H9 (cell line): Measurements from ENCODE around the gene BMPR1A. TPM values are rescaled to one million over a fixed set of nuclear protein-coding genes. Genes with fewer than 3 reads are reported as not detected.

Source experiments
- DNase-seq: peaks from one replicate; pipeline ENCODE4 v3.0.0-alpha.2; 2017
- H2AFZ ChIP-seq: one replicate; pipeline ENCODE4 v1.6.1; 2013; ENCODE audit warnings: mild to moderate bottlenecking, low read length, control low read depth, moderate library complexity
- H2AK5ac ChIP-seq: 2 replicates; pipeline ENCODE4 v1.6.1; 2013; ENCODE audit warnings: low read length, control low read depth, mixed read lengths; ENCODE audit not compliant: insufficient read length
- H2BK120ac ChIP-seq: one replicate; pipeline ENCODE4 v1.6.1; 2013; ENCODE audit warnings: low read depth, mild to moderate bottlenecking, low read length, control low read depth, inconsistent platforms; ENCODE audit not compliant: poor library complexity, severe bottlenecking
- H2BK12ac ChIP-seq: 2 replicates; pipeline ENCODE4 v1.6.1; 2013; ENCODE audit warnings: low read length, control low read depth, mixed read lengths, low read depth; ENCODE audit not compliant: insufficient read length
- H2BK15ac ChIP-seq: 2 replicates; pipeline ENCODE4 v1.6.1; 2013; ENCODE audit warnings: low read depth, low read length, control low read depth
- H2BK20ac ChIP-seq: one replicate; pipeline ENCODE4 v1.6.1; 2013; ENCODE audit warnings: low read depth, mild to moderate bottlenecking, low read length, control low read depth, inconsistent platforms; ENCODE audit not compliant: poor library complexity, severe bottlenecking
- H2BK5ac ChIP-seq: 2 replicates; pipeline ENCODE4 v1.6.1; 2013; ENCODE audit warnings: low read length, control low read depth, mixed read lengths; ENCODE audit not compliant: insufficient read length
- H3K14ac ChIP-seq: 2 replicates; pipeline ENCODE4 v1.6.1; 2013; ENCODE audit warnings: low read length, control low read depth; ENCODE audit not compliant: insufficient read depth
- H3K18ac ChIP-seq: 2 replicates; pipeline ENCODE4 v1.6.1; 2013; ENCODE audit warnings: low read depth, mild to moderate bottlenecking, mixed read lengths, low read length, control low read depth; ENCODE audit not compliant: insufficient read length
- H3K23ac ChIP-seq: 2 replicates; pipeline ENCODE4 v1.6.1; 2013; ENCODE audit warnings: low read length, control low read depth, mixed read lengths, low read depth; ENCODE audit not compliant: insufficient read length
- H3K23me2 ChIP-seq: 2 replicates; pipeline ENCODE4 v1.6.1; 2013; ENCODE audit warnings: low read depth, mild to moderate bottlenecking, mixed read lengths, low read length, control low read depth; ENCODE audit not compliant: insufficient read length, poor library complexity, severe bottlenecking
- H3K27ac ChIP-seq: 2 replicates; pipeline ENCODE4 v1.5.1; 2013; ENCODE audit warnings: low read length, control low read depth, mixed read lengths, low read depth; ENCODE audit not compliant: insufficient read length
- H3K27me3 ChIP-seq: 2 replicates; pipeline ENCODE4 v1.6.1; 2013; ENCODE audit warnings: low read length, control low read depth, inconsistent platforms; ENCODE audit not compliant: insufficient read depth
- H3K4ac ChIP-seq: 2 replicates; pipeline ENCODE4 v1.6.1; 2013; ENCODE audit warnings: low read depth, mild to moderate bottlenecking, control low read depth, inconsistent platforms, low read length, moderate library complexity
- H3K4me1 ChIP-seq: 2 replicates; pipeline ENCODE4 v1.6.1; 2013; ENCODE audit warnings: low read length, control low read depth, inconsistent platforms; ENCODE audit not compliant: insufficient read depth
- H3K4me2 ChIP-seq: 2 replicates; pipeline ENCODE4 v1.6.1; 2013; ENCODE audit warnings: low read length, control low read depth, mixed read lengths; ENCODE audit not compliant: insufficient read length, insufficient read depth
- H3K56ac ChIP-seq: 2 replicates; pipeline ENCODE4 v1.6.1; 2013; ENCODE audit warnings: low read depth, mild to moderate bottlenecking, mixed read lengths, low read length, control low read depth; ENCODE audit not compliant: insufficient read length
- H3K79me1 ChIP-seq: 2 replicates; pipeline ENCODE4 v1.6.1; 2013; ENCODE audit warnings: low read depth, mild to moderate bottlenecking, moderate library complexity, low read length, control low read depth, inconsistent platforms; ENCODE audit not compliant: insufficient read depth, poor library complexity, severe bottlenecking
- H3K79me2 ChIP-seq: 2 replicates; pipeline ENCODE4 v1.6.1; 2013; ENCODE audit warnings: low read length, control low read depth, inconsistent platforms; ENCODE audit not compliant: insufficient read depth
- H3K9ac ChIP-seq: 2 replicates; pipeline ENCODE4 v1.6.1; 2013; ENCODE audit warnings: low read length, control low read depth, mixed read lengths; ENCODE audit not compliant: insufficient read length; ENCODE audit errors: extremely low read depth
- H3K9me3 ChIP-seq: one replicate; pipeline ENCODE4 v1.6.1; 2013; ENCODE audit warnings: low read depth, low read length, inconsistent platforms; ENCODE audit not compliant: control insufficient read depth
- H3T11ph ChIP-seq: one replicate; pipeline ENCODE4 v1.6.1; 2013; ENCODE audit warnings: mild to moderate bottlenecking, low read length, control low read depth, inconsistent platforms
- H4K20me1 ChIP-seq: one replicate; pipeline ENCODE4 v1.6.1; 2013; ENCODE audit not compliant: control insufficient read depth, insufficient read length, insufficient read depth
- H4K5ac ChIP-seq: 2 replicates; pipeline ENCODE4 v1.6.1; 2013; ENCODE audit warnings: low read depth, mild to moderate bottlenecking, mixed read lengths, low read length, control low read depth; ENCODE audit not compliant: insufficient read length
- H4K8ac ChIP-seq: replicated peaks from 2 replicates; pipeline ENCODE4 v1.6.1; 2013; ENCODE audit warnings: low read length, control low read depth, mixed read lengths, low read depth; ENCODE audit not compliant: insufficient read length
- H4K91ac ChIP-seq: 2 replicates; pipeline ENCODE4 v1.6.1; 2013; ENCODE audit warnings: low read depth, mild to moderate bottlenecking, moderate library complexity, mixed read lengths, low read length, control low read depth; ENCODE audit not compliant: insufficient read length
- H3K27ac Mint-ChIP-seq, 3 experiments: 2 replicates in 2 of 3; 3 replicates in 1 of 3; pipeline ENCODE4 v1.8.0; 2020 to 2021; ENCODE audit warnings: mixed read lengths in 3 of 3, mild to moderate bottlenecking in 1 of 3, moderate library complexity in 1 of 3
- H3K27me3 Mint-ChIP-seq: 2 replicates; pipeline ENCODE4 v1.8.0; 2021; ENCODE audit warnings: low read depth, mild to moderate bottlenecking, moderate library complexity, mixed read lengths
- H3K36me3 Mint-ChIP-seq, 3 experiments: 2 replicates in 2 of 3; 3 replicates in 1 of 3; pipeline ENCODE4 v1.8.0; 2020 to 2021; ENCODE audit warnings: low read depth in 3 of 3, mixed read lengths in 3 of 3; ENCODE audit not compliant: insufficient read depth in 1 of 3
- H3K4me1 Mint-ChIP-seq, 2 experiments: 2 replicates each; pipeline ENCODE4 v1.8.0; 2020; ENCODE audit warnings: mixed read lengths in 2 of 2
- H3K4me3 Mint-ChIP-seq, 2 experiments: 2 replicates in 1 of 2; 3 replicates in 1 of 2; pipeline ENCODE4 v1.8.0; 2020 to 2021; ENCODE audit warnings: mild to moderate bottlenecking in 2 of 2, mixed read lengths in 2 of 2, moderate library complexity in 1 of 2
- H3K9me3 Mint-ChIP-seq, 2 experiments: 2 replicates in 1 of 2; 3 replicates in 1 of 2; pipeline ENCODE4 v1.8.0; 2020; ENCODE audit warnings: mild to moderate bottlenecking in 2 of 2, mixed read lengths in 2 of 2, moderate library complexity in 1 of 2
- CTCF ChIP-seq: fragments of 200-600 bp; sonication (generic); conservative IDR thresholded peaks from 3 replicates; pipeline ENCODE4 v1.8.0; 2021; ENCODE audit warnings: antibody characterized with exemption, mild to moderate bottlenecking
- WGBS: extraction: QIAGEN DNeasy Blood & Tissue Kit; methylation state at CpG from one replicate; pipeline ENCODE4 v1.1.7; 2013; ENCODE audit warnings: missing lambda C conversion rate, low lambda C conversion rate, mixed read lengths; ENCODE audit not compliant: insufficient read length; ENCODE audit errors: extremely low coverage; 5-methylcytosine and 5-hydroxymethylcytosine counted together
- total RNA-seq: library from RNA; stranded (reverse); gene quantifications from 2 replicates; pipeline ENCODE4 v1.2.1, GENCODE V29; 2021

Gene BMPR1A
- total RNA-seq, 1 experiment from 2014 or later = 138 TPM

- H3K56ac ChIP-seq = no peak overlapping the region
- H4K5ac ChIP-seq = no peak overlapping the region
- H2AK5ac ChIP-seq = no peak overlapping the region
- H3K27ac Mint-ChIP-seq = no peak overlapping the region
- no peak overlapping the region for H2BK15ac ChIP-seq
- no peak overlapping the region for H3K14ac ChIP-seq
- H4K20me1 ChIP-seq = peaks cover 4% of the 10 kb centered on the region
- no peak for DNase-seq
- H3K27me3 Mint-ChIP-seq = no peaks in the 10 kb centered on the region
- H3K9ac ChIP-seq = no peak overlapping the region
- no peak overlapping the region for H2AFZ ChIP-seq
- H3K27ac ChIP-seq = no peak overlapping the region
- TF ChIP-seq CTCF = no peak
- H3K9me3 ChIP-seq = no peaks in the 10 kb centered on the region
- peaks cover 6% of the 10 kb centered on the region; the same call in 1 of the 2 replicates for H3K79me2 ChIP-seq
- no peak overlapping the region for H2BK120ac ChIP-seq
- no peaks in the 10 kb centered on the region for H3K9me3 Mint-ChIP-seq
- no peak overlapping the region for H3K23ac ChIP-seq
- H2BK20ac ChIP-seq = no peak overlapping the region
- H2BK12ac ChIP-seq = no peak overlapping the region
- peaks cover 1% of the 10 kb centered on the region; the same call in 1 of the 2 replicates for H3K4me1 ChIP-seq
- H3K4me3 Mint-ChIP-seq = no peak overlapping the region
- WGBS = no CpG with 5 or more reads among the region's 17 CpGs
- H2BK5ac ChIP-seq = no peak overlapping the region
- no peaks in the 10 kb centered on the region for H3K79me1 ChIP-seq
- no peaks in the 10 kb centered on the region for H3K23me2 ChIP-seq
- H3T11ph ChIP-seq = no peak overlapping the region
- no peak overlapping the region for H4K91ac ChIP-seq
- no peak overlapping the region for H3K18ac ChIP-seq
- no peak overlapping the region for H4K8ac ChIP-seq
- H3K36me3 Mint-ChIP-seq = peaks cover 1 to 10% (median 2%) of the 10 kb centered on the region in 3 experiments; a peak in 3 of 7 replicates
- H3K4me1 Mint-ChIP-seq = peaks cover 30 to 31% of the 10 kb centered on the region in 2 experiments
- no peak overlapping the region for H3K4me2 ChIP-seq
- no peaks in the 10 kb centered on the region for H3K27me3 ChIP-seq
- no peak overlapping the region for H3K4ac ChIP-seq
Measured at GRCh38 chr10:86751477-86751876, 4.9 kb upstream of the BMPR1A start.
